ENCODE measurements around the gene AGBL4. TPM values are rescaled to one million over a fixed set of nuclear protein-coding genes. Genes with fewer than 3 reads are reported as not detected.

The AGBL4 gene
- total RNA-seq, 3 donors from 2014 or later = 1.3 to 1.9 (median 1.8) TPM

DNA sequence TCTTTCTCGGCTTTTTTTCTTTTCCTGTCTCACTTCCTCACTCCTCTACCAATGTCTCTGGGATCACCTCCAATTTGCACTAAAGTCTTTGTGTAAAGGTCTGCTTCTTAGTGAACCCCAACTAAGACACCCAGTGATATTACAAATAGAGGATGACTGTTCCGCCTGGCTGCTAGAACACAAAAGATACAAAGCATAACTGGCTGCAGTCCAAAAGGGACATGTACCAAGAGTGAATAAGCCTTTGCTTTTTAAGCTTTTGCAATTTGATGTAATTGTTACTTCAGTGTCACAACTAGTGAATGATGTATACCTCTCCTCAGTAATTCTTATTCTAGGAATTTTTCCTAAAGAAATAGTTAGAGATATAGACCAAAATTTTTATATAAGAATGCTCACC lies 1164.3 kb downstream of the AGBL4 start:
- H3K9me3 ChIP-seq = no peaks in the 10 kb centered on the region
- TF ChIP-seq, protein P1, sequence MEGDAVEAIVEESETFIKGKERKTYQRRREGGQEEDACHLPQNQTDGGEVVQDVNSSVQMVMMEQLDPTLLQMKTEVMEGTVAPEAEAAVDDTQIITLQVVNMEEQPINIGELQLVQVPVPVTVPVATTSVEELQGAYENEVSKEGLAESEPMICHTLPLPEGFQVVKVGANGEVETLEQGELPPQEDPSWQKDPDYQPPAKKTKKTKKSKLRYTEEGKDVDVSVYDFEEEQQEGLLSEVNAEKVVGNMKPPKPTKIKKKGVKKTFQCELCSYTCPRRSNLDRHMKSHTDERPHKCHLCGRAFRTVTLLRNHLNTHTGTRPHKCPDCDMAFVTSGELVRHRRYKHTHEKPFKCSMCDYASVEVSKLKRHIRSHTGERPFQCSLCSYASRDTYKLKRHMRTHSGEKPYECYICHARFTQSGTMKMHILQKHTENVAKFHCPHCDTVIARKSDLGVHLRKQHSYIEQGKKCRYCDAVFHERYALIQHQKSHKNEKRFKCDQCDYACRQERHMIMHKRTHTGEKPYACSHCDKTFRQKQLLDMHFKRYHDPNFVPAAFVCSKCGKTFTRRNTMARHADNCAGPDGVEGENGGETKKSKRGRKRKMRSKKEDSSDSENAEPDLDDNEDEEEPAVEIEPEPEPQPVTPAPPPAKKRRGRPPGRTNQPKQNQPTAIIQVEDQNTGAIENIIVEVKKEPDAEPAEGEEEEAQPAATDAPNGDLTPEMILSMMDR (IDR thresholded peaks at IDR 0.05) = no peak
- no peak for TF ChIP-seq POLR2A (IDR thresholded peaks at IDR 0.05)
- no peak for TF ChIP-seq POLR2AphosphoS5 (IDR thresholded peaks at IDR 0.05)
- no peaks in the 10 kb centered on the region for H3K27me3 ChIP-seq
- no peaks in the 10 kb centered on the region for H3K4me1 ChIP-seq
- H3K27ac ChIP-seq = no peak overlapping the region
- intact Hi-C loops (cut with DNase I; ENCODE audit: low total_unique reads) = no loop called here
- H3K36me3 ChIP-seq = no peaks in the 10 kb centered on the region
- no peak overlapping the region for H3K4me3 ChIP-seq
- DNase-seq (ENCODE audit: low spot score in 2 of 2) = no peak

DNA sequence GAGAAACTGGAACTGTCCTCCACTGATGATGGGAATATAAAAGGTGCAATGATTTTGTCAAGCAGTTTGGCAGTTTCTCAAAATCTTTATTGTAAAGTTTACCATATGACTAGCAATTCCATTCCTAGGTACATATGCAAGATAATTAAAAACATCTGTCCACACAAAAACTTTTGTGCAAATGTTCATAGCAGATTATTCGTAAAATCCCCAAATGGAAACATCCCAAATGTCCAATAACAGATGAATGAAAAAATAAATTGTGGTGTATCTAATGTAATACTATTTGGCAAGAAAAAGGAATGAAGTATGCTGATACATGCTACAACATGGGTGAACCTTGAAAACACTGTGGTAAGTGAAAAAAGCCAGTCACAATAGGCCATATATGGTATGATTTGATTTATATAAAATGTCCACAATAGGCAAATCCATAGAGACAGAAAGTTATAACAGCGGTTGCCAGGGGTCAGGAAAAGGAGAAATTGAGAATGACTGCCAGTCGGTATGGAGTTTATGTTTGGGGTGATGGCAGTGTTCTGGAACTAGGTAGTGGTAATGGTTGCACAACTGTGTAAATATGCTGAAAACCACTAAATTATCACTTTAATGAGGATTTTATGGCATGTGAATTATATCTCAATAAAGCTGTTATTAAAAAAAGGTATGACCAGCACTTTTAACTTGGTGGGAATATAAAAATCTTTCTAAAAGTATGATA lies 1165.4 kb downstream of the AGBL4 start:
- no peak for DNase-seq (ENCODE audit: low spot score in 2 of 2)
- H3K27ac ChIP-seq = no peak overlapping the region
- H3K4me3 ChIP-seq = no peak overlapping the region
- no peaks in the 10 kb centered on the region for H3K9me3 ChIP-seq
- no peaks in the 10 kb centered on the region for H3K4me1 ChIP-seq
- TF ChIP-seq, protein P1 (IDR thresholded peaks at IDR 0.05) = no peak
- TF ChIP-seq POLR2A (IDR thresholded peaks at IDR 0.05) (no peak), POLR2AphosphoS5 (IDR thresholded peaks at IDR 0.05) (no peak)
- no peaks in the 10 kb centered on the region for H3K36me3 ChIP-seq
- intact Hi-C loops (cut with DNase I; ENCODE audit: low total_unique reads) = no loop called here
- no peaks in the 10 kb centered on the region for H3K27me3 ChIP-seq

DNA sequence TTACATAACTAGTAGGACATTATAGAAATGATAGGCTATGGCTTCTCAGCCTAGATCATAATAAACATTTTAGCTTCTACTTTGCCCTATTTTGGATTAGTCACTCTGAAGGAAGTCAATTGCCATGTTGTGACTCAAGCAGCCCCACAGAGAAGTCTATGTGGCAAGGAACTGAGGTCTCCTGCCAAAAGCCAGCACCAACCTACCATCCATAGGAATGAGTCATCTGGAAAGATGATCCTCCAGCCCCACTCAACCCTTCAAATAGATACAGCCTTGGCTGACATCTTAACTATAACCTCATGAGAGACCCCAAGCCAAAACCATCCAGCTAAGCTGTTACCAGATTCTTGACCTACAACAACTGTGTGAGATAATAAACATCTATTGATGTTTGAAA lies 1170.7 kb downstream of the AGBL4 start:
- intact Hi-C loops (cut with DNase I; ENCODE audit: low total_unique reads) = no loop called here
- Histone ChIP-seq H3K27me3 (no peaks in the 10 kb centered on the region), H3K4me3 (no peak overlapping the region), H3K36me3 (no peaks in the 10 kb centered on the region), H3K4me1 (no peaks in the 10 kb centered on the region), H3K27ac (no peak overlapping the region), H3K9me3 (no peaks in the 10 kb centered on the region)
- no peak for DNase-seq (ENCODE audit: low spot score in 2 of 2)
- TF ChIP-seq POLR2AphosphoS5 (IDR thresholded peaks at IDR 0.05) = no peak
- TF ChIP-seq POLR2A (IDR thresholded peaks at IDR 0.05) = no peak
- TF ChIP-seq, protein P1 (IDR thresholded peaks at IDR 0.05) = no peak

DNA sequence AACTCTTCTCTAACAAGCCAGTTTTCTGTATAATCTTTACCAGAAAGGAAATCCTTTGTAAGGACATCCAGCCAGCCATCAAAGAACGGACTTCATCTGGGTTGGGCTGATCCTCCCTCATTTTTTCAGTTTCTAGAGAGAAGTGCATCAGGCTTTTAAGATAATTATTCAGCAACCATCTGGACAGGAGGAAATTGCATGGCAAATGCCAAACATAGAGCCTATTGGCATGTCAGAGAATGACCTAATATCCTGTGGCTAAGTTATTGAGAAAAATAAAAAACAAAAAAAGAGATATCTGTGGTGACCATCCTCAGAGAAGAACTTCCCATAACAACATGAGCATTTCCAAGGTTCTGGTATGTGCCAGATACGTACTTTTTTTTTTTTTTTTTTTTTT lies 1172.1 kb downstream of the AGBL4 start:
- no peak for DNase-seq (ENCODE audit: low spot score in 2 of 2)
- no peaks in the 10 kb centered on the region for H3K36me3 ChIP-seq
- H3K4me1 ChIP-seq = no peaks in the 10 kb centered on the region
- no peak overlapping the region for H3K4me3 ChIP-seq
- TF ChIP-seq POLR2A (IDR thresholded peaks at IDR 0.05) (no peak), POLR2AphosphoS5 (IDR thresholded peaks at IDR 0.05) (no peak)
- TF ChIP-seq, protein P1 (IDR thresholded peaks at IDR 0.05) = no peak
- no peaks in the 10 kb centered on the region for H3K9me3 ChIP-seq
- intact Hi-C loops (cut with DNase I; ENCODE audit: low total_unique reads) = no loop called here
- H3K27me3 ChIP-seq = no peaks in the 10 kb centered on the region
- H3K27ac ChIP-seq = no peak overlapping the region

DNA sequence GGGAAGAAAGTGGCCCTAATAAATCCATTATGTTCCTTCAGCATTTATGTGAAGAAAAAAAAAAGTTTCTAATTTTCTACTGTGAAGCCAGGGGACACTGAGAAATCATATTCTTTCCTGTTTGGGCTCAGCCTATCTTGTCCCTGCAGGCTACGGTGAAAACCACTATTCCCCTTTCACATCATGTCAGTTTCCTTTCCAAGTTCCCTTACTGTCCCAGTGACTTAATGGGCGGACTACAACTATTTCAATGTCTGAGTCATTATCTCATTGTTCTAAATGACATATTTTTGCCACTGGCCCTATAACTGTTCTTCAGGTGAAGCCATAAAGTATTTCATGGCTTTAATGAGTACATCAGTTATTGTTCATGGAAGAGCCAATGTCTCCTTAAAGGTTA lies 1175.7 kb downstream of the AGBL4 start:
- intact Hi-C loops (cut with DNase I; ENCODE audit: low total_unique reads) = no loop called here
- Histone ChIP-seq H3K4me3 (no peak overlapping the region), H3K27ac (no peak overlapping the region), H3K9me3 (no peaks in the 10 kb centered on the region), H3K4me1 (no peaks in the 10 kb centered on the region), H3K36me3 (no peaks in the 10 kb centered on the region), H3K27me3 (no peaks in the 10 kb centered on the region)
- TF ChIP-seq POLR2A (IDR thresholded peaks at IDR 0.05) = no peak
- TF ChIP-seq, protein P1 (IDR thresholded peaks at IDR 0.05) = no peak
- TF ChIP-seq POLR2AphosphoS5 (IDR thresholded peaks at IDR 0.05) = no peak
- DNase-seq (ENCODE audit: low spot score in 2 of 2) = no peak

All from breast epithelium (tissue), 4 donors.